HG03558 (cell line): ENCODE measurements around the gene HGF.
"Not testable (repeated sequence)": the region's sequence is repeated elsewhere in the genome, so short reads cannot be mapped to it uniquely, and the experiment has no call there.

Experiments
- ATAC-seq: cut with Tn5 transposase; IDR thresholded peaks from one replicate; pipeline ENCODE4 v1.9.1; 2021; ENCODE audit warnings: moderate number of reproducible peaks; ENCODE audit not compliant: unreplicated experiment; ENCODE audit errors: extremely low read depth

HGF gene

DNA sequence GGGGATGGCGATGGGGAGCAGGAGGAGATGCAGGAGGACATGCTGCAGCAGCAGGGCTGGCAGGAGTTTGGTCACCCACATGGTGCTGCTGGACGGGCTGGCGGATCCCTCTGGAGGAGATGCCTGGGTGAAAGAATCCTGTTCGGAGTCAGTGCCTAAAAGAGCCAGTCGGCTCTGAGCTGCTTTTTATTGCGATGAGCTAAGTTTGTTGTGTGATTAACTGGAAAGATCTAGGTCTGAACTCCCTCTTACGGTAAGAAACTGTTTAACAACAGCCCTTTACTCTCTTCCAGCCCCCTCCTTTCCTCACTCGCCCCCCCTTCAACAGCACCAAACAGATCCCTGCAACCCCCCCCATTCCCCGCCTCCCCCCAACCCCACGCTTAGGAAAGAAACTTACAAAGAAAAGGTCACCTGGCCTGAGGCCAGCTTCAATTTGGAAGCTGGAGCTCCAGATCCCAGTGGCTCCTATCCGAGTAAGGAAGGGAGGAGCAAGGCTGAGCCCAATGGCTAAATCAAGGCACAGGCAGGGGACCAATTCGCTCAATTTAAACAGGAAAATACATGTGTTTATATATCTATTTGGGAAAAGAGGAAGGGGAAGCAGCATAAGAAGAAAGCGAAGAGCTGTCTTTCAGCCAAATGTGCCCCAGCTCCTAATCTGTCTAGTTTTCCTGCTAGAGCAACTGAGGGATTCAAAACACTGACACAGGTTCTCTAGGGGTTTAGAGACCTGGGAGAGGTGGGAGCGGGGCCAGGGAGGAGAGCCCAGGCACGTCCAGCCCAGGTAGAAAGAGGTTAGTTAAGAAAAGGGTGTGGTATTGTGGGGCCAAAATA is at the start of gene HGF:
HGF (minus strand) TSS at position 157 of the 837 bp plus-strand sequence; CDS start at position 81, 76 bp downstream.
- no peak for ATAC-seq

- no peak for ATAC-seq
Observed at GRCh38 chr7:81816312-81816711, 46.5 kb upstream of the HGF start.

- peak; percentile 91 for ATAC-seq
Observed at GRCh38 chr7:81812866-81813476, 43.1 kb upstream of the HGF start.

DNA sequence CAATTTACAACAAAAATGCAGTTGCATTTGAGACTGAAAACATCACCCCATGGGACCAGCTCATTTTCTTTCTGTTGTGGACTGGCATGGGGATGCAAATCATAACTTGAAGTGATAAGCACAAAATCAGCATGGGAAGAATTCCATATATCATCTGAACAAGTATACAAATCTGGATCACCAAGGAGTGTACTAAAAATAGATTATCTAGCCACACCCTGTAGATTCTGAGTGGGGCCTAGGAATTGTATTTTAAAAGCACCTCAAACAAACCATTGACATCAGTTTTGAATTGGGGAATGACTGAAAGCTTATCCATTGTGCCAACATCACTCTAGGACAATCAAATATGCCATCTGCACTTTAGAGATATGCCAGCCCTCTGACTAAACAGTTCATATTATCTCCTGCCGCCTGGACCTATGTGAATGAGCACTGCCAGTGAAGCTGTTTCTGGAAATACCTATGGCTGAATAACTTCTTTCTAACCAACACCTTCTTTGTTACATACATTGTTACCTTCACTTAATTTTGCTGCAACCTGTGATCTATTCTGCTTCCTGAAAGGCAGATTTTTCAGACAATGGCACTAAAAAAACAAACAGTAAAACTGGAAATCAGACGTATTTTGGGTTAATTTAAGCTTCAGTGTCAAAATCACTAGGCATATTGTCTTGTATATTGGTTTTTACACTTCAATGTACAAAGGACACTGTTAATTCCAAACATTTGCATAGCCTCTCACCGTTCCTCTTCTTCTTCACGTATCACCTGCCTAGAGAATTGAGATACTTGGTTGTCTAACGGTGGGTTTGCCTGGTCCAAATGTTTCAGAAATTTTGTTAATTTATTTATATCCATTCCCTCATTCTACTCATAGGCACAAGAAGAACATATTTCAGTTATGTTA is 42.4 kb upstream of the HGF start:
- ATAC-seq: peak; percentile 12

DNA sequence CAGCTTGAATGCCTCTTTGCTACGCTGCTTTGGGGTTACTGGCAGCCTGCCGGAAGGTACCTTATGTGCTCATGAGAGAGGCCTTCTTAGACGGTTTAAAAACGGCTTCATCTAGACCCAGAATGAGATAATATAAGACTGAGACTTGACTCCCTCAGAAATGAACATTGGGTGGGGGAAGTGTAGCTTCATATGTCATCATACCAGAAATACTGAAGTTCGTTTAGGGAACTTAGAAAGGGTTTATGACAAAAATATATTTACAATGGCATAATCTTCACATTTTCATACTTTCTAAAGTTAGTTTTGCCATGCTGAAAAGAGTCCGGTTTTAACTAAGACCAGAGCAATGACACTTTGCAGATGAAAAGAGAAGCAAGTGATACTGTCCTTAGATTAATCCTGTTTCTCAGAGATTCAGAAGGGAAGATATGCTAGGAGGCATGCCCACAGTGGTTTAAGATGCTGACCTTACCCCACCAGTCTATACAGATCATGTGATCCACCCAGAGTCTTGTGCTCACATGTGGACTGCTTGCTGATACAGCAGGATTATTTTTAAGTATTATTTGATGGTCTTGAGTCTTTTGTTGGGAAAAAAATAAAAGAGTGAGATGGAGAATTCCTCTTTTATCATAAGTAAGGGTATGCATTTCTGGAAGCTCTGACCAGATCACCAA is 40.8 kb upstream of the HGF start:
- ATAC-seq: no peak

- not testable (repeated sequence) for ATAC-seq
Observed at GRCh38 chr7:81808310-81808709, 38.5 kb upstream of the HGF start.

- no peak for ATAC-seq
Observed at GRCh38 chr7:81803267-81803666, 33.4 kb upstream of the HGF start.

GRCh38 chr7:81802251-81802650 is 32.4 kb upstream of the HGF start:
- ATAC-seq: no peak

GRCh38 chr7:81801532-81801931 is 31.7 kb upstream of the HGF start:
- ATAC-seq: no peak

GRCh38 chr7:81791568-81792518 is 22.0 kb upstream of the HGF start:
- no peak for ATAC-seq

- ATAC-seq: no peak
Observed at GRCh38 chr7:81790686-81791085, 20.8 kb upstream of the HGF start.

DNA sequence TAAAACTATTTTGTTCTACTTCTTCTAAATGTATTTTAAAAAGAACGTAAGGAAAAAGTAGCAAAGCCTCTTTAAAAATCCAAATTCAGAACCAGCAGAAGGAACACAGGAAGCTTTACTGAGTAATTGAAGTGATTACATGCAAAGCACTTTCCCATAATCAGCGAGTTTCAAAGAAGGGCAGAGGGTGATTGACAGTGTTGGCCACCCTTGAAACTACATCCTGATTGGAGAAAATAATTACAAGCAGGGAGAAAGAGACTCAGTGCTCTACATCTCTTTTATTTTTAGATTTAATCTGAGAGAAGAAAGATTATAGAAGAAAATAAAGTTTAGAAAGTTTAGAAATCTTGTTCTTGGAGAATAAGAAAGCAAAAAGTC is 20.3 kb upstream of the HGF start:
- no peak for ATAC-seq

DNA sequence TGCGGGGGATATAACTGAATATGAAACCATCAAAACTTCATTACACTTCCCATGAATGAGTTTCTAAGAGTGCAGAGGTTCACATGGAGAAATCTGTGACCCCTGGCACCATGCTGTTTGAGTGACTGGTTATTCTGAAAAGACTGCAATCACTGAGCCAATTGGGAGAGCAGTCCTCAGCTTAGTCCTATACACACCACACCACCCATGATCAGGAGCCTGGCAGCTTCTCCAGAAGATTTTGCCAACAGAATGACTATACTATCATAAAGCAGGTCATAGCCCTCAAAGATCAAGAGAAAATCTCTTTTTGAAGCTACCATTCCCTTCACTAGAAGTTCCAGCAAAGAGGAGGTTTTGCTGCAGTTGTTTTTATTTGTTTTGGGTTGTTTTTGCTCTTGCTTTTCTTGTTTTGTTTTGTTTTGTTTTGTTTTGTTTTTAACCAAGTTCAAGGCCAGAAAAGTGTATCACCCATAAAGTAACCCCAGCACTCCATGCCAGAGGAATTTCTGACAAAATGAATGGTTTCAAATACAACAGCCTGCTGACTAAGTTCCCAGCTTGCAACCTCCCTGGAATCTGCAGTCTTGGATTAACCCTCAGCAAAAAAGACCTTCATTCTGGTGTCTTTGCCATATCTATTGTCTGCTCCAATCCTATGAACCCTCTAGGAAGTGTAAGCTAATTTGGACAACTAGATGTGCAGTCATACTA is 19.7 kb upstream of the HGF start:
- ATAC-seq: no peak

GRCh38 chr7:81788246-81788645 is 18.4 kb upstream of the HGF start:
- no peak for ATAC-seq

DNA sequence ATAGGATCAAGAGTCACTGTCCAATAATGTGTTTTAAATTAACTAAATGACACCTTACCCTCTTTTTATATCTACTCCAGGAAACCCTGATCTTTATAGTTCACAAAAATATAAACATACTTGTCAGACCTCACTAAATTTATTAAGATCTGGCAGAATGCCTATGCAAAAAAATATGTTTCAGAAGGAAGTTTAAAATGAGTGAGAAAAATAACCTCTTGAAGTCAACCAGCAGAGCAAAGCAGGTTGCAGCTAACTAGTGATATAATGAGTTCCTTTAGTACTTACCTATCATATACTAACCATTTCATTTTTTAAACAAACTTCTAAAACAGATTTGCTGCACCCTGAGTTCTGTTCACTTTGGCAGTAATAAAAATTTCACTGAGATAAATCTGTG is 14.0 kb upstream of the HGF start:
- no peak for ATAC-seq

DNA sequence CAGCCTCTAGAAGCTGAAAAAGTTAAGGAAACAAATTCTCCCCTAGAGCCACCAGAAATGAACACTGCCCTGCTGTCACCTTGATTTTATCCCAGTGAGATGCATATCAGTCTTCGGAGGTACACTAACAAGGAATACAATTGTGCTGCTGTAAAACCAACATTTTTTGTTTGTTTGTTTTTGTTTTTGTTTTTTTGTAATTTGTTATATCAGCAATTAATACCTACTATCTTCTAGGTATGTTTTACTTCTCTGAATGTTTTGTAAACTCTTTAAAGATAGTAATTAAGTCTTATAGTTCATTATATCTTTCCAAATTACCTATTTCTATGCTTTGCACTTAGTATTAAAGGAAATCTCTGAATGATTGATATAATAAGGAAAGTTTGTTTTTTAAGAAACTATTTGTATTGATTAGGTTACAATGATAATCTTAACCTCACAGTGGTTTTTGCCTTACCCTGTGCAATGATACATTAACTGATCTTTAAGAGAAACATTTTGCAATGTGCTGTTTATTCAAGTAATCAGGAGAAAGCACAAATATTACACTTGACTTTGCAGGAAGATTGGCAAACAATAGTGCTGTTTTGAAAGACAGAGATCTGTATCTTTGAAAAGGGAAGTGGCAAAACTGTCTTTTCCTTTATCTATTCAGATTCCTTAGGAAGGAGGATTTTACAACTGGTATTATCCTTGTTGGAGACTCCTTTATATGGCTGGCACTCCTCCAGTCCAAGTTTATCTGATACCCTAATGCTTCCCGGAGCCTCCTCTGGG is 11.3 kb upstream of the HGF start:
- no peak for ATAC-seq

GRCh38 chr7:81779706-81780105 is 9.9 kb upstream of the HGF start:
- no peak for ATAC-seq

GRCh38 chr7:81777697-81778096 is 7.8 kb upstream of the HGF start:
- no peak for ATAC-seq
